ENCODE measurements around the gene PICK1. TPM values are rescaled to one million over a fixed set of nuclear protein-coding genes. Genes with fewer than 3 reads are reported as not detected.

Gene PICK1
- total RNA-seq, 1 donor from 2014 or later: 10.7 TPM

- Histone ChIP-seq H3K9ac (no peak overlapping the region), H3K4me3 (no peak overlapping the region), H3K36me3 (no peaks in the 10 kb centered on the region), H3K27me3 (no peaks in the 10 kb centered on the region), H3K4me1 (peaks cover 4% of the 10 kb centered on the region), H3K9me3 (ENCODE audit: low read depth) (no peaks in the 10 kb centered on the region), H2AFZ (replicated peaks) (no peak overlapping the region), H3K4me2 (no peak overlapping the region), H3K27ac (no peak overlapping the region), H3K79me2 (ENCODE audit: low read depth) (no peaks in the 10 kb centered on the region), H4K20me1 (ENCODE audit: low read depth) (no peaks in the 10 kb centered on the region), H3F3A (ENCODE audit: low read depth) (no peaks in the 10 kb centered on the region)
- Mint-ChIP-seq H3K4me1 (peaks cover 33% of the 10 kb centered on the region), H3K36me3 (no peaks in the 10 kb centered on the region), H3K9me3 (no peaks in the 10 kb centered on the region), H3K27me3 (ENCODE audit: insufficient read depth, low read depth) (peaks cover 6% of the 10 kb centered on the region), H3K27ac (peak overlapping the region; percentile 88), H3K4me3 (no peak overlapping the region)
- TF ChIP-seq CTCF (IDR thresholded peaks at IDR 0.05): peak; percentile 59
- no peak for TF ChIP-seq EZH2phosphoT487 (IDR thresholded peaks at IDR 0.05)
- no peak for TF ChIP-seq EZH2 (IDR thresholded peaks at IDR 0.05)
- peak; percentile 67 for DNase-seq (ENCODE audit: low spot score)
Observed at GRCh38 chr22:38074181-38075104, 17.2 kb downstream of the PICK1 start.

GRCh38 chr22:38075105-38075825, 18.1 kb downstream of the PICK1 start:
- no peak for DNase-seq (ENCODE audit: low spot score)
- no peaks in the 10 kb centered on the region for H3K36me3 ChIP-seq
- H3K36me3 Mint-ChIP-seq: no peaks in the 10 kb centered on the region

GRCh38 chr22:38075961-38076360, 18.8 kb downstream of the PICK1 start:
- H3K36me3 ChIP-seq: no peaks in the 10 kb centered on the region

More at GRCh38 chr22:38075105-38075825, 18.1 kb downstream of the PICK1 start:
- Histone ChIP-seq H3K4me2 (no peak overlapping the region), H4K20me1 (ENCODE audit: low read depth) (no peaks in the 10 kb centered on the region), H3K4me3 (no peak overlapping the region), H3K9ac (no peak overlapping the region), H3F3A (ENCODE audit: low read depth) (peaks cover 6% of the 10 kb centered on the region), H3K4me1 (peaks cover 4% of the 10 kb centered on the region), H2AFZ (replicated peaks) (no peak overlapping the region), H3K27ac (no peak overlapping the region), H3K27me3 (peaks cover 3% of the 10 kb centered on the region), H3K9me3 (ENCODE audit: low read depth) (no peaks in the 10 kb centered on the region), H3K79me2 (ENCODE audit: low read depth) (no peaks in the 10 kb centered on the region)
- H3K4me3 Mint-ChIP-seq: no peak overlapping the region
- H3K9me3 Mint-ChIP-seq: no peaks in the 10 kb centered on the region
- peaks cover 12% of the 10 kb centered on the region for H3K27me3 Mint-ChIP-seq (ENCODE audit: insufficient read depth, low read depth)
- TF ChIP-seq CTCF (IDR thresholded peaks at IDR 0.05): no peak
- TF ChIP-seq EZH2phosphoT487 (IDR thresholded peaks at IDR 0.05): no peak
- H3K27ac Mint-ChIP-seq: no peak overlapping the region
- peaks cover 24% of the 10 kb centered on the region for H3K4me1 Mint-ChIP-seq

More at GRCh38 chr22:38075961-38076360, 18.8 kb downstream of the PICK1 start:
- Histone ChIP-seq H3K4me1 (peaks cover 4% of the 10 kb centered on the region), H3K27me3 (peaks cover 10% of the 10 kb centered on the region), H2AFZ (replicated peaks) (no peak overlapping the region), H3K4me3 (no peak overlapping the region), H4K20me1 (ENCODE audit: low read depth) (no peaks in the 10 kb centered on the region), H3F3A (ENCODE audit: low read depth) (peaks cover 12% of the 10 kb centered on the region), H3K27ac (no peak overlapping the region), H3K9ac (no peak overlapping the region), H3K9me3 (ENCODE audit: low read depth) (no peaks in the 10 kb centered on the region), H3K79me2 (ENCODE audit: low read depth) (no peaks in the 10 kb centered on the region), H3K4me2 (no peak overlapping the region)
- peaks cover 12% of the 10 kb centered on the region for H3K27me3 Mint-ChIP-seq (ENCODE audit: insufficient read depth, low read depth)
- no peaks in the 10 kb centered on the region for H3K9me3 Mint-ChIP-seq
- DNase-seq (ENCODE audit: low spot score): no peak
- H3K4me3 Mint-ChIP-seq: no peak overlapping the region
- H3K4me1 Mint-ChIP-seq: peaks cover 19% of the 10 kb centered on the region
- no peaks in the 10 kb centered on the region for H3K36me3 Mint-ChIP-seq
- TF ChIP-seq EZH2phosphoT487 (IDR thresholded peaks at IDR 0.05): no peak
- TF ChIP-seq EZH2 (IDR thresholded peaks at IDR 0.05): no peak
- no peak for TF ChIP-seq CTCF (IDR thresholded peaks at IDR 0.05)
- H3K27ac Mint-ChIP-seq: no peak overlapping the region

Data from neural progenitor cell (in vitro differentiated cells).